GM23338 (cell line): ENCODE results near the gene RBPJ. TPM values are rescaled to one million over a fixed set of nuclear protein-coding genes. Genes with fewer than 3 reads are reported as not detected.

ENCODE experiments used
- ATAC-seq: fragments of 200-7000 bp; cut with Tn5 transposase; 3 replicates; pipeline ENCODE4 v1.9.1; 2020
- DNase-seq: peaks from one replicate; pipeline ENCODE4 v3.0.0-alpha.2; 2015; ENCODE audit warnings: low spot score
- H2AFZ ChIP-seq: fragments of 200-600 bp; sonication (generic); 2 replicates; pipeline ENCODE4 v1.8.0; 2016; ENCODE audit warnings: antibody characterized with exemption, mild to moderate bottlenecking, moderate library complexity
- H3F3A ChIP-seq: fragments of 200-600 bp; sonication (generic); replicated peaks from 2 replicates; pipeline ENCODE4 v1.8.0; 2017; ENCODE audit warnings: antibody characterized with exemption, mixed run types, low read depth
- H3K27ac ChIP-seq: fragments of 200-600 bp; sonication (generic); 2 replicates; pipeline ENCODE4 v1.6.1; 2016; ENCODE audit warnings: low read depth
- H3K27me3 ChIP-seq: fragments of 200-600 bp; sonication (generic); 2 replicates; pipeline ENCODE4 v1.8.0; 2016; ENCODE audit warnings: mild to moderate bottlenecking, mixed run types, moderate library complexity; ENCODE audit not compliant: insufficient read depth
- H3K36me3 ChIP-seq: fragments of 200-600 bp; sonication (generic); 2 replicates; pipeline ENCODE4 v1.8.0; 2016; ENCODE audit warnings: mild to moderate bottlenecking; ENCODE audit not compliant: insufficient read depth
- H3K4me1 ChIP-seq: fragments of 200-600 bp; sonication (generic); 2 replicates; pipeline ENCODE4 v1.8.0; 2016; ENCODE audit warnings: mild to moderate bottlenecking, moderate library complexity; ENCODE audit not compliant: insufficient read depth
- H3K4me2 ChIP-seq: fragments of 200-600 bp; sonication (generic); 2 replicates; pipeline ENCODE4 v1.7.1; 2017; ENCODE audit warnings: mixed run types
- H3K4me3 ChIP-seq: fragments of 200-600 bp; sonication (generic); 2 replicates; pipeline ENCODE4 v1.6.1; 2016; ENCODE audit warnings: mixed run types
- H3K79me2 ChIP-seq: fragments of 200-600 bp; sonication (generic); replicated peaks from 2 replicates; pipeline ENCODE4 v1.8.0; 2017; ENCODE audit warnings: mild to moderate bottlenecking; ENCODE audit not compliant: insufficient read depth
- H3K9me2 ChIP-seq: fragments of 200-600 bp; sonication (generic); 2 replicates; pipeline ENCODE4 v1.8.0; 2017; ENCODE audit not compliant: insufficient read depth
- H4K20me1 ChIP-seq: fragments of 200-600 bp; sonication (generic); replicated peaks from 2 replicates; pipeline ENCODE4 v1.8.0; 2017; ENCODE audit warnings: mild to moderate bottlenecking; ENCODE audit not compliant: insufficient read depth
- H3K27ac Mint-ChIP-seq: 2 replicates; pipeline ENCODE4 v1.8.0; 2020; ENCODE audit warnings: inconsistent platforms, mild to moderate bottlenecking, moderate library complexity, mixed read lengths
- H3K27me3 Mint-ChIP-seq: 3 replicates; pipeline ENCODE4 v1.8.0; 2022; ENCODE audit warnings: low read depth, mild to moderate bottlenecking, moderate library complexity, mixed read lengths, inconsistent platforms; ENCODE audit not compliant: insufficient read depth, poor library complexity
- H3K36me3 Mint-ChIP-seq: 3 replicates; pipeline ENCODE4 v1.8.0; 2021; ENCODE audit warnings: low read depth, mild to moderate bottlenecking, inconsistent platforms, moderate library complexity, mixed read lengths
- H3K4me1 Mint-ChIP-seq: 3 replicates; pipeline ENCODE4 v1.8.0; 2020; ENCODE audit warnings: mild to moderate bottlenecking, inconsistent platforms, mixed read lengths
- H3K4me3 Mint-ChIP-seq: 3 replicates; pipeline ENCODE4 v1.8.0; 2021; ENCODE audit warnings: moderate library complexity, mild to moderate bottlenecking, inconsistent platforms, mixed read lengths
- H3K9me3 Mint-ChIP-seq: 3 replicates; pipeline ENCODE4 v1.8.0; 2020; ENCODE audit warnings: moderate library complexity, mild to moderate bottlenecking, inconsistent platforms, mixed read lengths
- CREB1 ChIP-seq: fragments of 250-450 bp; sonication (Bioruptor Pico); IDR thresholded peaks from 2 replicates; pipeline ENCODE4 v1.5.0; 2020; ENCODE audit warnings: low read depth, mild to moderate bottlenecking, moderate library complexity
- ETS1 ChIP-seq: IDR thresholded peaks from 2 replicates; pipeline ENCODE4 v1.6.1; 2016; ENCODE audit warnings: antibody characterized with exemption
- EZH2 ChIP-seq: fragments of 200-600 bp; sonication (generic); IDR thresholded peaks from one replicate; pipeline ENCODE4 v1.8.0; 2017; ENCODE audit warnings: antibody characterized with exemption, mild to moderate bottlenecking, low read depth; ENCODE audit not compliant: unreplicated experiment
- EZH2phosphoT487 ChIP-seq: fragments of 200-600 bp; sonication (generic); IDR thresholded peaks from one replicate; pipeline ENCODE4 v1.8.1; 2018; ENCODE audit warnings: antibody characterized with exemption; ENCODE audit not compliant: unreplicated experiment
- JUNB ChIP-seq: IDR thresholded peaks from one replicate; pipeline ENCODE4 v1.6.1; 2016; ENCODE audit warnings: antibody characterized with exemption; ENCODE audit not compliant: unreplicated experiment
- POLR2AphosphoS5 ChIP-seq: IDR thresholded peaks from 2 replicates; pipeline ENCODE4 v1.6.1; 2016; ENCODE audit warnings: antibody characterized with exemption, low read depth
- STAT1 ChIP-seq: IDR thresholded peaks from one replicate; pipeline ENCODE4 v1.6.1; 2016; ENCODE audit warnings: antibody characterized with exemption; ENCODE audit not compliant: unreplicated experiment
- ZNF114 ChIP-seq: fragments of 250-450 bp; sonication (Bioruptor Pico); IDR thresholded peaks from 2 replicates; pipeline ENCODE4 v1.5.0; 2020; ENCODE audit warnings: mild to moderate bottlenecking, moderate library complexity
- ZNF331 ChIP-seq: fragments of 250-450 bp; sonication (Bioruptor Pico); IDR thresholded peaks from 2 replicates; pipeline ENCODE4 v1.5.0; 2020; ENCODE audit warnings: low read depth, mild to moderate bottlenecking, moderate library complexity
- polyA plus RNA-seq: library from polyadenylated mRNA; unstranded; fragments of >200 nt; fragmentation: Nextera tagmentation; extraction: Ambion mirVana; gene quantifications from 2 replicates; pipeline ENCODE4 v1.2.1, GENCODE V29; 2016
- total RNA-seq: library from RNA; depleted of rRNA; stranded (reverse); fragments of >200 nt; shearing (Covaris generic); gene quantifications from 2 replicates; pipeline ENCODE4 v1.2.3, GENCODE V29; 2014
- TF ChIP-seq, protein P1 (sequence below): IDR thresholded peaks from one replicate; pipeline ENCODE4 v1.6.1; 2018; ENCODE audit warnings: antibody characterized with exemption; ENCODE audit not compliant: unreplicated experiment
- TF ChIP-seq, protein P2 (sequence below): fragments of 250-450 bp; sonication (Bioruptor Pico); IDR thresholded peaks from 2 replicates; pipeline ENCODE4 v1.5.0; 2020; ENCODE audit warnings: mild to moderate bottlenecking, moderate library complexity
- TF ChIP-seq, protein P3 (sequence below), 2 experiments: fragments of 200-600 bp in 1 of 2; sonication (generic) in 1 of 2; conservative IDR thresholded peaks; 2 replicates each; pipeline versions ENCODE4 v1.5.1 to v1.6.1; 2016 to 2017; ENCODE audit warnings: antibody characterized with exemption in 2 of 2, low read depth in 2 of 2, mild to moderate bottlenecking in 2 of 2, moderate library complexity in 1 of 2

The RBPJ gene
- total and polyA plus RNA-seq, 2 experiments from 2014 or later: 212 to 457 TPM

DNA sequence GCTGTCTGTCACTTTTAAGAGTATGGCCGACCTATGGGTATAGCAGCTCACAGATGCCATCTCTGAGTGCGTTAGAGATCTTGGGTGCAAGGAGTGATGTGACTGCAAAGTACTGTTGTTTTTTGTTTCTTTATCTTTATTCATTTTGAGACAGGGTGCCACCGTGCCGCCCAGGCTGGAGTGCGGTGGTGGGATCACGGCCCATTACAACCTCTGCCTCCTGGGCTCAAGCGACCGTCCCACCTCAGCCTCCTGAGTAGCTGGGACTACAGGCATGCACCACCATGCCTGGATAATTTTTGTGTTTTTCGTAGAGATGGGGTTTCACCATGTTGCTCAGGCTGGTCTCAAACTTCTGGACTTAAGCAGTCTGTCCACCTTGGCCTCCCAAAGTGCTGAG lies 98.0 kb downstream of the RBPJ start:
- DNase-seq: no peak
- no peak overlapping the region for H3K27ac Mint-ChIP-seq
- H3K4me3 Mint-ChIP-seq: no peak overlapping the region
- H3K9me2 ChIP-seq: no peaks in the 10 kb centered on the region
- no peaks in the 10 kb centered on the region for H3K9me3 Mint-ChIP-seq
- H3K27me3 Mint-ChIP-seq: peaks cover 2% of the 10 kb centered on the region
- no peaks in the 10 kb centered on the region for H3F3A ChIP-seq
- H3K27ac ChIP-seq: no peak overlapping the region
- H3K27me3 ChIP-seq: no peaks in the 10 kb centered on the region
- no peak for ATAC-seq
- no peak overlapping the region for H3K4me2 ChIP-seq
- H4K20me1 ChIP-seq: no peaks in the 10 kb centered on the region
- H3K4me1 Mint-ChIP-seq: peaks cover 38% of the 10 kb centered on the region
- peaks cover 41% of the 10 kb centered on the region for H3K36me3 Mint-ChIP-seq
- peaks cover 57% of the 10 kb centered on the region for H3K79me2 ChIP-seq
- TF ChIP-seq POLR2AphosphoS5 (no peak), STAT1 (no peak), CREB1 (no peak), ZNF331 (CRISPR knock-in tag) (no peak), ZNF114 (CRISPR knock-in tag) (no peak), EZH2 (no peak), ETS1 (no peak), JUNB (no peak), EZH2phosphoT487 (no peak)
- TF ChIP-seq, protein P1, sequence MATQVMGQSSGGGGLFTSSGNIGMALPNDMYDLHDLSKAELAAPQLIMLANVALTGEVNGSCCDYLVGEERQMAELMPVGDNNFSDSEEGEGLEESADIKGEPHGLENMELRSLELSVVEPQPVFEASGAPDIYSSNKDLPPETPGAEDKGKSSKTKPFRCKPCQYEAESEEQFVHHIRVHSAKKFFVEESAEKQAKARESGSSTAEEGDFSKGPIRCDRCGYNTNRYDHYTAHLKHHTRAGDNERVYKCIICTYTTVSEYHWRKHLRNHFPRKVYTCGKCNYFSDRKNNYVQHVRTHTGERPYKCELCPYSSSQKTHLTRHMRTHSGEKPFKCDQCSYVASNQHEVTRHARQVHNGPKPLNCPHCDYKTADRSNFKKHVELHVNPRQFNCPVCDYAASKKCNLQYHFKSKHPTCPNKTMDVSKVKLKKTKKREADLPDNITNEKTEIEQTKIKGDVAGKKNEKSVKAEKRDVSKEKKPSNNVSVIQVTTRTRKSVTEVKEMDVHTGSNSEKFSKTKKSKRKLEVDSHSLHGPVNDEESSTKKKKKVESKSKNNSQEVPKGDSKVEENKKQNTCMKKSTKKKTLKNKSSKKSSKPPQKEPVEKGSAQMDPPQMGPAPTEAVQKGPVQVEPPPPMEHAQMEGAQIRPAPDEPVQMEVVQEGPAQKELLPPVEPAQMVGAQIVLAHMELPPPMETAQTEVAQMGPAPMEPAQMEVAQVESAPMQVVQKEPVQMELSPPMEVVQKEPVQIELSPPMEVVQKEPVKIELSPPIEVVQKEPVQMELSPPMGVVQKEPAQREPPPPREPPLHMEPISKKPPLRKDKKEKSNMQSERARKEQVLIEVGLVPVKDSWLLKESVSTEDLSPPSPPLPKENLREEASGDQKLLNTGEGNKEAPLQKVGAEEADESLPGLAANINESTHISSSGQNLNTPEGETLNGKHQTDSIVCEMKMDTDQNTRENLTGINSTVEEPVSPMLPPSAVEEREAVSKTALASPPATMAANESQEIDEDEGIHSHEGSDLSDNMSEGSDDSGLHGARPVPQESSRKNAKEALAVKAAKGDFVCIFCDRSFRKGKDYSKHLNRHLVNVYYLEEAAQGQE: no peak
- TF ChIP-seq, protein P2, sequence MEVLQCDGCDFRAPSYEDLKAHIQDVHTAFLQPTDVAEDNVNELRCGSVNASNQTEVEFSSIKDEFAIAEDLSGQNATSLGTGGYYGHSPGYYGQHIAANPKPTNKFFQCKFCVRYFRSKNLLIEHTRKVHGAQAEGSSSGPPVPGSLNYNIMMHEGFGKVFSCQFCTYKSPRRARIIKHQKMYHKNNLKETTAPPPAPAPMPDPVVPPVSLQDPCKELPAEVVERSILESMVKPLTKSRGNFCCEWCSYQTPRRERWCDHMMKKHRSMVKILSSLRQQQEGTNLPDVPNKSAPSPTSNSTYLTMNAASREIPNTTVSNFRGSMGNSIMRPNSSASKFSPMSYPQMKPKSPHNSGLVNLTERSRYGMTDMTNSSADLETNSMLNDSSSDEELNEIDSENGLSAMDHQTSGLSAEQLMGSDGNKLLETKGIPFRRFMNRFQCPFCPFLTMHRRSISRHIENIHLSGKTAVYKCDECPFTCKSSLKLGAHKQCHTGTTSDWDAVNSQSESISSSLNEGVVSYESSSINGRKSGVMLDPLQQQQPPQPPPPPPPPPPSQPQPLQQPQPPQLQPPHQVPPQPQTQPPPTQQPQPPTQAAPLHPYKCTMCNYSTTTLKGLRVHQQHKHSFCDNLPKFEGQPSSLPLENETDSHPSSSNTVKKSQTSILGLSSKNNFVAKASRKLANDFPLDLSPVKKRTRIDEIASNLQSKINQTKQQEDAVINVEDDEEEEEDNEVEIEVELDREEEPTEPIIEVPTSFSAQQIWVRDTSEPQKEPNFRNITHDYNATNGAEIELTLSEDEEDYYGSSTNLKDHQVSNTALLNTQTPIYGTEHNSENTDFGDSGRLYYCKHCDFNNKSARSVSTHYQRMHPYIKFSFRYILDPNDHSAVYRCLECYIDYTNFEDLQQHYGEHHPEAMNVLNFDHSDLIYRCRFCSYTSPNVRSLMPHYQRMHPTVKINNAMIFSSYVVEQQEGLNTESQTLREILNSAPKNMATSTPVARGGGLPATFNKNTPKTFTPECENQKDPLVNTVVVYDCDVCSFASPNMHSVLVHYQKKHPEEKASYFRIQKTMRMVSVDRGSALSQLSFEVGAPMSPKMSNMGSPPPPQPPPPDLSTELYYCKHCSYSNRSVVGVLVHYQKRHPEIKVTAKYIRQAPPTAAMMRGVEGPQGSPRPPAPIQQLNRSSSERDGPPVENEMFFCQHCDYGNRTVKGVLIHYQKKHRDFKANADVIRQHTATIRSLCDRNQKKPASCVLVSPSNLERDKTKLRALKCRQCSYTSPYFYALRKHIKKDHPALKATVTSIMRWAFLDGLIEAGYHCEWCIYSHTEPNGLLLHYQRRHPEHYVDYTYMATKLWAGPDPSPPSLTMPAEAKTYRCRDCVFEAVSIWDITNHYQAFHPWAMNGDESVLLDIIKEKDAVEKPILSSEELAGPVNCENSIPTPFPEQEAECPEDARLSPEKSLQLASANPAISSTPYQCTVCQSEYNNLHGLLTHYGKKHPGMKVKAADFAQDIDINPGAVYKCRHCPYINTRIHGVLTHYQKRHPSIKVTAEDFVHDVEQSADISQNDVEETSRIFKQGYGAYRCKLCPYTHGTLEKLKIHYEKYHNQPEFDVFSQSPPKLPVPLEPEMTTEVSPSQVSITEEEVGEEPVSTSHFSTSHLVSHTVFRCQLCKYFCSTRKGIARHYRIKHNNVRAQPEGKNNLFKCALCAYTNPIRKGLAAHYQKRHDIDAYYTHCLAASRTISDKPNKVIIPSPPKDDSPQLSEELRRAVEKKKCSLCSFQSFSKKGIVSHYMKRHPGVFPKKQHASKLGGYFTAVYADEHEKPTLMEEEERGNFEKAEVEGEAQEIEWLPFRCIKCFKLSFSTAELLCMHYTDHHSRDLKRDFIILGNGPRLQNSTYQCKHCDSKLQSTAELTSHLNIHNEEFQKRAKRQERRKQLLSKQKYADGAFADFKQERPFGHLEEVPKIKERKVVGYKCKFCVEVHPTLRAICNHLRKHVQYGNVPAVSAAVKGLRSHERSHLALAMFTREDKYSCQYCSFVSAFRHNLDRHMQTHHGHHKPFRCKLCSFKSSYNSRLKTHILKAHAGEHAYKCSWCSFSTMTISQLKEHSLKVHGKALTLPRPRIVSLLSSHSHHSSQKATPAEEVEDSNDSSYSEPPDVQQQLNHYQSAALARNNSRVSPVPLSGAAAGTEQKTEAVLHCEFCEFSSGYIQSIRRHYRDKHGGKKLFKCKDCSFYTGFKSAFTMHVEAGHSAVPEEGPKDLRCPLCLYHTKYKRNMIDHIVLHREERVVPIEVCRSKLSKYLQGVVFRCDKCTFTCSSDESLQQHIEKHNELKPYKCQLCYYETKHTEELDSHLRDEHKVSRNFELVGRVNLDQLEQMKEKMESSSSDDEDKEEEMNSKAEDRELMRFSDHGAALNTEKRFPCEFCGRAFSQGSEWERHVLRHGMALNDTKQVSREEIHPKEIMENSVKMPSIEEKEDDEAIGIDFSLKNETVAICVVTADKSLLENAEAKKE: no peak
- TF ChIP-seq, protein P3, sequence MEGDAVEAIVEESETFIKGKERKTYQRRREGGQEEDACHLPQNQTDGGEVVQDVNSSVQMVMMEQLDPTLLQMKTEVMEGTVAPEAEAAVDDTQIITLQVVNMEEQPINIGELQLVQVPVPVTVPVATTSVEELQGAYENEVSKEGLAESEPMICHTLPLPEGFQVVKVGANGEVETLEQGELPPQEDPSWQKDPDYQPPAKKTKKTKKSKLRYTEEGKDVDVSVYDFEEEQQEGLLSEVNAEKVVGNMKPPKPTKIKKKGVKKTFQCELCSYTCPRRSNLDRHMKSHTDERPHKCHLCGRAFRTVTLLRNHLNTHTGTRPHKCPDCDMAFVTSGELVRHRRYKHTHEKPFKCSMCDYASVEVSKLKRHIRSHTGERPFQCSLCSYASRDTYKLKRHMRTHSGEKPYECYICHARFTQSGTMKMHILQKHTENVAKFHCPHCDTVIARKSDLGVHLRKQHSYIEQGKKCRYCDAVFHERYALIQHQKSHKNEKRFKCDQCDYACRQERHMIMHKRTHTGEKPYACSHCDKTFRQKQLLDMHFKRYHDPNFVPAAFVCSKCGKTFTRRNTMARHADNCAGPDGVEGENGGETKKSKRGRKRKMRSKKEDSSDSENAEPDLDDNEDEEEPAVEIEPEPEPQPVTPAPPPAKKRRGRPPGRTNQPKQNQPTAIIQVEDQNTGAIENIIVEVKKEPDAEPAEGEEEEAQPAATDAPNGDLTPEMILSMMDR (conservative IDR thresholded peaks at IDR 0.05; ENCODE audit: low read depth in 2 of 2): no peak
- H2AFZ ChIP-seq: no peak overlapping the region
- H3K4me3 ChIP-seq: no peak overlapping the region
- H3K36me3 ChIP-seq: no peaks in the 10 kb centered on the region; the same call in 1 of the 2 replicates
- peaks cover 36% of the 10 kb centered on the region for H3K4me1 ChIP-seq
